GM15510 (cell line): ENCODE data around the gene TNFRSF21.

Source experiments
- POLR2A ChIP-seq: IDR thresholded peaks from 3 replicates; pipeline ENCODE4 v1.6.1; 2011; ENCODE audit warnings: borderline replicate concordance; ENCODE audit not compliant: insufficient read length; ENCODE audit errors: extremely low read depth

The TNFRSF21 gene

DNA sequence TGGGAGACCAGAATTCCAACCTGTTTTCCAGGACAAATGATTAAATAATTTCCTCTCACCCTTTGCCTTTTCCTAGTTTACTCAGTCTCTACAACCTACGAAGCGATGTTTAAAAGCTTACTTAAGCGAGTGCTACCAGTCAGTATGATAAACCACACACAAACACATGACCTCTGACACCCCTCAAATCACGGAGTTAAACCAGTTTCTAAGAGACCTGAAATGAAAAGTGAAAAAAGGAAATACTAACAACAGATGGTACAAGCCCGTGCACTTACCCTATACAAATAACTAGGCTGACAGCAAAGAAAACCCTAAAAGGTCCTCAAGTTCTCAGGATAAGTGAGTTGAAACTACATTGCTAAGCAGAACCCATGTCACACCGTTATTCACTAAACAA, 7.7 kb downstream of the TNFRSF21 start:
- TF ChIP-seq POLR2A: no peak

DNA sequence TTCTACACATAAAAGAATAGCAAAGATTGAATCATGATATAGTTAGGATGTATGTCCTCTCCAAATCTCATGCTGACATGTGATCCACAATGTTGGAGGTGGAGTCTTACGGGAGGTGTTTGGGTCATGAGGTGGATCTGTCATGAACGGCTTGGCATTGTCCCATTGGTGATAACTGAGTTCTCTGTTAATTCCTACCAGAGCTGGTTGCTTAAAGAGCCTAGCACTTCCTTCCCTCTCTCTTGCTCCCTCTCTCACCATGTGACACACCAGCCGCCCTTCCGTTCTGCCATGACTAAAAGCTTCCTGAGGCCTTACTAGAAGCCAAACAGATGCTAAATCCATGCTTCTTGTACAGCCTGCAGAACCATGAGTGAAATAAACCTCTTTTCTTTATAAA, 8.3 kb downstream of the TNFRSF21 start:
- no peak for TF ChIP-seq POLR2A

DNA sequence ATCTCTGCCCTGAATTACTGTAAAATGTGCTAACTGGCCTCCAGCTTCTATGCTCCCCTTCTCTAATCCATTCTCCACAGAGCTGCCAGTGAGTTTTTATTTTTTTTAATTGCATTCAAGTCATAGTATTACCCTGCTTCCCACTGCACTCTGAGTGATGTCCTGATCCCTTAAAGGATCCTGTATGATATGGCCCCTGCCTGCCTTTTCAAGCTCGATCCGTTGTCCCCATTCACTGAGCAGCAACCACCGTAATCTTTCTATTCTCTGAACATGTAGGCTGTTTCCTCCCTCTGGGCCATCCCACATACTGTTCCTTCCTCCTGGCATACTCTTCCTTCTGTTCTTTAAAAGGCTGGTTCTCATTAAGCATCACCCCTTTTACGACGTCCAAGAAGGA, 9.3 kb downstream of the TNFRSF21 start:
- TF ChIP-seq POLR2A: no peak

- no peak for TF ChIP-seq POLR2A
These were observed 9.7 kb downstream of the TNFRSF21 start for GRCh38 chr6:47299965-47300364.

GRCh38 chr6:47298475-47298874, 11.2 kb downstream of the TNFRSF21 start:
- no peak for TF ChIP-seq POLR2A

- no peak for TF ChIP-seq POLR2A
These were observed 14.7 kb downstream of the TNFRSF21 start for GRCh38 chr6:47294990-47295389.

DNA sequence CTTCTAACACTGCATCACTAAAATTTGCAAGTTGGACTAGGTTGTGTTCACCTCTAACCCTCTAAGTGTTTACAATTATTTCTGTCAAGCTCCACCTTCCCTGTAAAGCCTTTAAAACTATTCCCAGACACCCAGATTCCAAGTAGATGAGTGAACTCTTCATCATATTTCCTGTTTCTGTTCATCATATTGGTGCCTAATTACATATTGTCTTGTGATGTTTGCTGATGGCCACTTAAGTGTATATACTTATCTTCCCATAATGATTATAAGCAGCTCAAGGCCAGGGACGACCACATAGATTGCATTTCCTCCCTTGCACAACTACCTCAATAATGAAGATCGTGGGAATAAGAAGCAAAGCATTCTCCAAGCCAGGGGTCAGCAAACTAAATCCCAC, 16.8 kb downstream of the TNFRSF21 start:
- no peak for TF ChIP-seq POLR2A

GRCh38 chr6:47292027-47292426, 17.7 kb downstream of the TNFRSF21 start:
- no peak for TF ChIP-seq POLR2A

DNA sequence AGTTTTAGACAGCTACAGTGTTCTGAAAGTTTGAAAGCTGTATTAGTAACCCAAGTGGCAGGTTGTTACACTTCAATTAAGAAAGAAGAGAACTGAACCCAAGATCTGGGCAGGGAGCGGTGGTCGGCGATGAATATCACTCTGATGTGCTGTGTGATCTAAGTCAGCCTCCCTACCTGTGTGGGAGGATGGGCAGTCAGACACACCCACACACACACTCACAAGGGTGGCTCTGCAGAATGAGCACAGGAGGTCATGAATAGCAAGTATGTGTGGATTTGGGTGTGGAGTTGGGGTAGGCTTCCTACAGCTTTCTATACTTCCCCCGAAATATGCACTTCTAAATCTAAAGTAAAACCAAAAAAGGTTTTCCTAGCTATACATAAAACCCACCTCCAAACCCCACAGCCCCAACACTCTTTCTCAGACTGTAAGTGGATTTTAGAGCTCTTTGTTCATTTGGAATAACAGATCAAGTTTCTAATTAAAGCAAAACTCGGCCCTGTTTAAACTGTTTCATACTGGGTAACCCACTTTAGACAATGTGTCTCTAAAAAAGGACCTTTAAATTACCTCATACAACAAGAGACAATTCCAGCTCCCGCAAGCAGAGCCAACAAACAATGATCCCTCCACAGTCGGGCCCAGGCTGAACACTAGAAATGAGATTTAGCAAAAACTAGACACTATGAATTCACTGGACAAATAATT, 19.4 kb downstream of the TNFRSF21 start:
- TF ChIP-seq POLR2A: no peak

DNA sequence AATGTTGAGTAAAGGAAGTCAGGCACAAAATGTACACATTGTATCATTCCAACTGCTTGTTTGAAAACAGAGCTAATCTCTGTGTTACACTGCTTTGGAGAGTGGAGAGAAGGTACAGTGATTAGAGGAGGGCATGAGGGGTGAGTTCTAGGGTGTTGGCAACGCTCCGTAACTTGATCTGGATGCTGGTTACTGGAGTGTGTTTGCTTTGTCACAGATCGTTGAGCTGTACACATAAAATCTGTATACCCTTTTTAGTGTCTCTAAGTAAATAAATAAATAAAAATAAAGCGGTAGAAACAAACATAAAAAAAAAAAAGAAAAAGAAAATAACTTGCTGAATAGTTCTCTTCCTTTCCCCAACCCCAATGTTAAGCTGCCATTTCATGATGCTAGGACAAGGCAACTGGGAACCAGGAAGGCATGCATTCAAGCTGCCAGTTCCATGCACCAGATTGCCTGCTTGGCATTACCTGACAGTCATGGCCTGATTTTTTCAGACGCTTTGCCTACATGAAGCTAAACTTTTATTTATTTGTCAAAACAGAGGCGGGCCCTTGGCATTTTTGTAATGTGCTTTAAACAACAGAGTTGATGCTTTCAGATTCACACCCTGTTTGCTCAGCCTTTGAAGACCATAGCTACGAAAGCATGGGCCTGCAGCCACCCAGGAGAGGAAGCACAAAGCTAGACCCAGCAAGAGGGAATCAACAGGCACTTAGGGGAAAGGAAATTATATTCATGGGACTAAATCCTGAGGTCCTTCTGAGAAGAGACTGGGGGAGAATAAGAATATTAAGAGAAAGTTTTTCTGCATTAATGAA, 21.2 kb downstream of the TNFRSF21 start:
- TF ChIP-seq POLR2A: no peak

DNA sequence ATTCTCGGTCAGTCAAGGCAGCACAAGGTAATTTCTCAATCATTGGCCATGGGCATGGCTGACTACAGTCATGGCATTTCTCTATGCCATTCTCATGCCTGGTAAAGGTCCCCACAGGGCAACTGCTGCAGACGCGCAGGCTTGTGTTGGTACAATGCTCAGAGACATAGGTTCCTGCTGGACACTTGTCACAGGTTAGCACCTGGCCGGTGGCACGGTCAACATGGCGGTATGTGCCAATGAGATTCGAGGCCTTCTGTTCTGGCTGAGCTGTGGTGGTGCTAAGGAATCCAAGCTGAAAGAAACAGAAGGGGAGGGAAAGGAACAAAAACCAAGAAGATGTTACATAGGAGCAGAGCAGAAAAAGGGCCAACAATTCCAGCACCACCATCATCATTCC, 23.4 kb downstream of the TNFRSF21 start:
- TF ChIP-seq POLR2A: no peak

DNA sequence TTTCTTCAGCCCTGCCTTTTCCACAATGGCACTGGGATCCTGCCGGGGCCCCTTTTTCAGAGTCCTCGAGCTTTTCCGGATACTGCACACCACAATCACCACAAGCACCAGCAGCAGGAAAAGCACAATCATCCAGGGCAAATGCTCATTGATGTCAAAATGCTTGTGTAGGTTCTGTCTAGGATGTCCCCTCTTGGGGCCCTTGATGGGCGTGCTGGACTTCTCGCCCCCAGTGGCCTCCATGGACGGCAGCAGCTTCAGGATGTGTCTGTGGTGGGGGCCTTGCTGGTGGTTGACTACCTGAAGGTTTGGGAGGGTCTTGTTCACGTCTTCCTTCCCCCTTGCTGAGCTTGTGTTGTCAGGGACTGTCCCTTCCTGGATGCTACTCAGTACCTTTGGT, 25.7 kb downstream of the TNFRSF21 start:
- TF ChIP-seq POLR2A: no peak

- TF ChIP-seq POLR2A: no peak
These were observed 31.2 kb downstream of the TNFRSF21 start for GRCh38 chr6:47278545-47278944.

GRCh38 chr6:47277702-47278101, 32.0 kb downstream of the TNFRSF21 start:
- TF ChIP-seq POLR2A: no peak

GRCh38 chr6:47276377-47276776, 33.3 kb downstream of the TNFRSF21 start:
- TF ChIP-seq POLR2A: no peak

- TF ChIP-seq POLR2A: no peak
These were observed 34.1 kb downstream of the TNFRSF21 start for GRCh38 chr6:47275640-47276039.
